GM19438 (cell line): ENCODE measurements around the gene BHMT.
A peak's percentile ranks its signal among the peaks of the same experiment; 100 is the strongest.
"Not testable (repeated sequence)": the region's sequence is repeated elsewhere in the genome, so short reads cannot be mapped to it uniquely, and the experiment has no call there.

Experiments
- ATAC-seq: cut with Tn5 transposase; IDR thresholded peaks from one replicate; pipeline ENCODE4 v1.9.1; 2021; ENCODE audit warnings: low read depth; ENCODE audit not compliant: unreplicated experiment

BHMT gene

GRCh38 chr5:79111960-79112702 is 522 bp downstream of the BHMT start:
- no peak for ATAC-seq

GRCh38 chr5:79112703-79113058 is 1.1 kb downstream of the BHMT start:
- no peak for ATAC-seq

- ATAC-seq = no peak
These were observed 7.9 kb downstream of the BHMT start for GRCh38 chr5:79119486-79119885.

GRCh38 chr5:79120221-79120620 is 8.6 kb downstream of the BHMT start:
- ATAC-seq = no peak

GRCh38 chr5:79122973-79123372 is 11.4 kb downstream of the BHMT start:
- ATAC-seq = no peak

- ATAC-seq = no peak
These were observed 13.0 kb downstream of the BHMT start for GRCh38 chr5:79124607-79125006.

- ATAC-seq = no peak
These were observed 19.2 kb downstream of the BHMT start for GRCh38 chr5:79130781-79131180.

- ATAC-seq = no peak
These were observed 21.6 kb downstream of the BHMT start for GRCh38 chr5:79133121-79133656.

- no peak for ATAC-seq
These were observed 22.2 kb downstream of the BHMT start for GRCh38 chr5:79133657-79134451.

GRCh38 chr5:79135790-79136553 is 24.4 kb downstream of the BHMT start:
- peak; percentile 72 for ATAC-seq

- no peak for ATAC-seq
These were observed 25.0 kb downstream of the BHMT start for GRCh38 chr5:79136618-79137017.

GRCh38 chr5:79140553-79140952 is 28.9 kb downstream of the BHMT start:
- ATAC-seq = no peak

GRCh38 chr5:79143684-79144379 is 32.2 kb downstream of the BHMT start:
- no peak for ATAC-seq

- ATAC-seq = no peak
These were observed 35.5 kb downstream of the BHMT start for GRCh38 chr5:79147076-79147475.

- ATAC-seq = no peak
These were observed 37.8 kb downstream of the BHMT start for GRCh38 chr5:79149433-79149832.

- no peak for ATAC-seq
These were observed 40.5 kb downstream of the BHMT start for GRCh38 chr5:79151942-79152671.

- no peak for ATAC-seq
These were observed 45.7 kb downstream of the BHMT start for GRCh38 chr5:79157305-79157704.

- not testable (repeated sequence) for ATAC-seq
These were observed 50.0 kb downstream of the BHMT start for GRCh38 chr5:79161647-79162046.

- no peak for ATAC-seq
These were observed 56.4 kb downstream of the BHMT start for GRCh38 chr5:79168031-79168430.

GRCh38 chr5:79170661-79171060 is 59.1 kb downstream of the BHMT start:
- no peak for ATAC-seq
